ENCODE results near the gene C12orf76. TPM values are rescaled to one million over a fixed set of nuclear protein-coding genes. Genes with fewer than 3 reads are reported as not detected.
A peak's percentile ranks its signal among the peaks of the same experiment; 100 is the strongest.
"Not testable (repeated sequence)": the region's sequence is repeated elsewhere in the genome, so short reads cannot be mapped to it uniquely, and the experiment has no call there.

C12orf76 gene
- total RNA-seq, 2 donors from 2014 or later = 10.1 to 12.3 TPM

DNA sequence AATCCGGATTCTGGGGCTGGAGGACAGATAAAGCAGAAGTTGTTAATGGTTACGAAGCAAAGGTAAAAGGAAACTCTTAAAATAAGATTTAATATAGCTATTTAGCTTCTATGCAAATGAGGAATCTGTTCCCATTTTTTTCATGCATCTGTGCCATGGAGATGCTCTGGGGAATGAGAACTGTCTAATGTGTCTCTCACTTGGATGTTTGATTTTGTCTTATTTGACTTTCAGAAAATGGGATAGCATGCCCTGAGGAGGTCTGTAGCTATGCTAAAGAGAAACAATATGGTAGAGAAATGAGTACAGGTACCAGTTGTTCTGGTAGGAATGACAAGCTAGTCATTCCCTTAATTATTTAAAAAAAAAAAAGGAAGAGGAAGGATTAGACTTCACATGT, 24.3 kb downstream of the C12orf76 start:
- no peak for DNase-seq (ENCODE audit: low spot score)
- Mint-ChIP-seq H3K36me3 (peaks cover 29% of the 10 kb centered on the region), H3K27ac (peak overlapping the region in 1 of 2 donors; percentile 9), H3K9me3 (no peaks in the 10 kb centered on the region), H3K4me1 (ENCODE audit: low read depth in 2 of 2) (peaks cover 0 to under 1% of the 10 kb centered on the region in 2 donors), H3K4me3 (no peak overlapping the region), H3K27me3 (no peaks in the 10 kb centered on the region)
- no peak for ATAC-seq

GRCh38 chr12:110023059-110023980, 25.0 kb downstream of the C12orf76 start:
- no peaks in the 10 kb centered on the region for H3K9me3 Mint-ChIP-seq
- H3K27me3 Mint-ChIP-seq = no peaks in the 10 kb centered on the region
- no peaks in the 10 kb centered on the region for H3K4me1 Mint-ChIP-seq (ENCODE audit: low read depth in 2 of 2)
- H3K36me3 Mint-ChIP-seq = peaks cover 35% of the 10 kb centered on the region
- no peak overlapping the region for H3K4me3 Mint-ChIP-seq
- no peak for ATAC-seq
- peak overlapping the region in 1 of 2 donors; percentile 9 for H3K27ac Mint-ChIP-seq
- no peak for DNase-seq (ENCODE audit: low spot score)

DNA sequence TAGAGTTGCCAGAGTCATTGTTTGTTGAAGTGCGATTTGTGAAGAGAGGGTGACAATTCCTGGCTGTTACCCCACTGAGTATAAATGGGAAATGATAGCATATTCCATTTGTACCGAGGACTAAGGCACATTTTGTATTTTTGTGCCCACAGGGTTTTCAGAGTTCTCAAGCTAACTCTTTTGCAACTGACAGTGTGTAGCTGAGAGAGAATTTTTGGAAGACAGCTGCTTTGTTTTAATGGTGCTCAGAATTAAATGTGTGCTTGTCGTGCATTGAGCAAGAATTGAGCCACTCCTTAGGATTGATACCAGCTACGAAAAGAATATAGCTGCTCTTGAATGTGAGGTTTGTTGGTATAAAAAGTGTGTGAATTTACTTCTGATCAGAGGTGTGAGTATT, 27.4 kb downstream of the C12orf76 start:
- no peak overlapping the region for H3K4me3 Mint-ChIP-seq
- H3K9me3 Mint-ChIP-seq = no peaks in the 10 kb centered on the region
- H3K27ac Mint-ChIP-seq = peak overlapping the region in 1 of 2 donors; percentile 6
- ATAC-seq (no peak), DNase-seq (ENCODE audit: low spot score) (no peak)
- peaks cover 25% of the 10 kb centered on the region for H3K36me3 Mint-ChIP-seq
- no peaks in the 10 kb centered on the region for H3K4me1 Mint-ChIP-seq (ENCODE audit: low read depth in 2 of 2)
- H3K27me3 Mint-ChIP-seq = no peaks in the 10 kb centered on the region

DNA sequence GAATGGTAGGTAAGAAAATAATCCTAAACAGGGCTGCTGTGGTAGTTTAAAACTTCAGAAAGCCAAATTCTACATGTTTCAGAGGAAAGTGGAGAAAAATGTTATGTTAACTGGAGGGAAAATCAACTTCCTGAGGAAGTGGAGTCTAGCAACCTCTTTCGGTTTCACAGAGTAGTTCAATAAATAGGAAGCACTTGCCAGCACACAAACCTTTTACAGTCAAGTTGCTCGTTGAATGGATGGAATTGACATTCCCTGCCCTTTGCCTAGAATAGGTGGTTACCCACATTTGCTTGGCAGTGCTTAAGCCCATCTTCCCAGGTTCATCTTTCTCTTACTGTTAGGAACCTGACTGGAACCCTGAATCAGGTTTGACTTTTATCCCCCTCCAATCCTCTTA, 33.2 kb downstream of the C12orf76 start:
- DNase-seq (ENCODE audit: low spot score) = no peak
- Mint-ChIP-seq H3K27ac (peak overlapping the region; percentile 82 to 97), H3K4me1 (ENCODE audit: low read depth in 2 of 2) (peaks cover 26 to 37% of the 10 kb centered on the region in 2 donors), H3K27me3 (no peaks in the 10 kb centered on the region), H3K36me3 (peaks cover 26% of the 10 kb centered on the region), H3K4me3 (peak overlapping the region; percentile 70), H3K9me3 (no peaks in the 10 kb centered on the region)
- ATAC-seq = peak in 1 of 2 donors; percentile 43

GRCh38 chr12:110012659-110013058, 35.7 kb downstream of the C12orf76 start:
- peaks cover 39 to 51% of the 10 kb centered on the region in 2 donors for H3K4me1 Mint-ChIP-seq (ENCODE audit: low read depth in 2 of 2)
- no peak for ATAC-seq
- no peaks in the 10 kb centered on the region for H3K9me3 Mint-ChIP-seq
- peak overlapping the region; percentile 80 to 93 for H3K27ac Mint-ChIP-seq
- H3K4me3 Mint-ChIP-seq = peak overlapping the region; percentile 49
- H3K27me3 Mint-ChIP-seq = no peaks in the 10 kb centered on the region
- H3K36me3 Mint-ChIP-seq = peaks cover 10% of the 10 kb centered on the region
- no peak for DNase-seq (ENCODE audit: low spot score)

GRCh38 chr12:110012137-110012536, 36.2 kb downstream of the C12orf76 start:
- H3K4me3 Mint-ChIP-seq = peak overlapping the region; percentile 49
- peak overlapping the region; percentile 80 to 93 for H3K27ac Mint-ChIP-seq
- DNase-seq (ENCODE audit: low spot score) (no peak), ATAC-seq (peak; percentile 61 to 75)
- H3K9me3 Mint-ChIP-seq = no peaks in the 10 kb centered on the region
- H3K36me3 Mint-ChIP-seq = peaks cover 10% of the 10 kb centered on the region
- peaks cover 39 to 51% of the 10 kb centered on the region in 2 donors for H3K4me1 Mint-ChIP-seq (ENCODE audit: low read depth in 2 of 2)
- no peaks in the 10 kb centered on the region for H3K27me3 Mint-ChIP-seq

DNA sequence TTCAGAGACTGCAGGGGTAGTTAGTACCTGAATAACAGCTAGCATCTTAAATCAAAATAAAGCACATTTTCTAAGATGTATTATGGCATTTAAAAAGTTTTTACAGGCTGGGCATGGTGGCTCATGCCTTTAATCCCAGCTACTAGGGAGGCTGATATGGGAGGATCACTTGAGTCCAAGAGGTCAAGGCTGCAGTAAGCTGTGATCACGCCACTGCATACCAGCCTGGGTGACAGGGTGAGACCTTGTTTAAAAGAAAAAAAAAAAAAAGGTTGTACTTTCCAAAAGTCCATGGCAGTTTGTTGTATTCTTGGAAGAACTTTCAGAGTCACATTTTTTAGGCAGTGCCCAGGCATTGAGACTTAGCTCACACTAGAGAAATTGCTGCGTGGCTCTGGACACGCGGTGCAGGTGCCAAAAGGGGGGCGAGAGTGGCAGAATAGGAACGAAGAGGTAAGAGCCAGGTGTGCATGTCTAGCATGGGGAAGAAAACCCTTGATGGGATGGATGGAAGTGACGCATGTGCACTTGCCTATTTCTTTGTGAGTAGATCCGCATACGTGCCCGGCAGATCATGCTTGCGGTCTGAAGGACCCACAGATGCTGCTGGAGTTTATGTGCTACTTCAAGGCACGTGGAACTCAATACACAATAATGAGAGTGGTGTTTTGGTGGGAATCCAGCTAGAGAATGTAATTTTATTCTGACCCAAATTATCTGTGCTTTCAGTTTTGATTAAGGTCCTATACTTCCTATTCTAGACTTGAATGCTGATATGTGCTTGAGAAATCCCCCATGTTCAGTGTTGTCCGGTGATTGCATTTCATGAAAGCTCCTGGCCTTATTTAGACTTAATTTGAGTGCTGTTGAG, 37.2 kb downstream of the C12orf76 start:
- no peaks in the 10 kb centered on the region for H3K27me3 Mint-ChIP-seq
- H3K4me1 Mint-ChIP-seq (ENCODE audit: low read depth in 2 of 2) = peaks cover 44 to 55% of the 10 kb centered on the region in 2 donors
- ATAC-seq = peak; percentile 54 to 64
- H3K9me3 Mint-ChIP-seq = no peaks in the 10 kb centered on the region
- peaks cover 10% of the 10 kb centered on the region for H3K36me3 Mint-ChIP-seq
- peak overlapping the region; percentile 49 for H3K4me3 Mint-ChIP-seq
- peak overlapping the region; percentile 80 to 93 for H3K27ac Mint-ChIP-seq
- DNase-seq (ENCODE audit: low spot score) = no peak

GRCh38 chr12:110008681-110009398, 39.5 kb downstream of the C12orf76 start:
- not testable (repeated sequence) for DNase-seq (ENCODE audit: low spot score)

DNA sequence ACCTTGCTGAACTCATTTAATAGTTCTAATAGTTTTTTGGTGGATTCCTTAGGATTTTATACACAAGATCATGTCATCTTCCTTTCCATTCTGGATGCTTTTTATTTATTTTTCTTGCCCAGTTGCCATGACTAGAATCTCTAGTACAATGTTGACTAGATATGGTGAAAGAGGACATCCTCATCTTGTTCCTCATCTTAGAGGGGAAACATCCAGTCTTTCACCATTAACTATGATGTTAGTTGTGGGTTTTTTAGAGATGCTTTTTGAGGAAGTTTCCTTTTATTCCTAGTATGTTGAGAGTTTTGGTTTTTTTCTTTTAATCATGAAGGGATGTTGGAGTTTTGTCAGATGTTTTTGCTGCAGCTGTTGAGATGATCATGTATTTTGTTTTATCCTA, 40.4 kb downstream of the C12orf76 start:
- Mint-ChIP-seq H3K4me3 (peak overlapping the region; percentile 6), H3K36me3 (peaks cover 8% of the 10 kb centered on the region), H3K9me3 (no peaks in the 10 kb centered on the region), H3K4me1 (ENCODE audit: low read depth in 2 of 2) (peaks cover 54 to 65% of the 10 kb centered on the region in 2 donors), H3K27me3 (no peaks in the 10 kb centered on the region), H3K27ac (peak overlapping the region in 1 of 2 donors; percentile 28)
- ATAC-seq (no peak), DNase-seq (ENCODE audit: low spot score) (no peak)

More at GRCh38 chr12:110008681-110009398, 39.5 kb downstream of the C12orf76 start:
- Mint-ChIP-seq H3K27ac (peak overlapping the region; percentile 52 to 93), H3K4me1 (ENCODE audit: low read depth in 2 of 2) (peaks cover 50 to 58% of the 10 kb centered on the region in 2 donors), H3K4me3 (peak overlapping the region; percentile 68), H3K36me3 (peaks cover 10% of the 10 kb centered on the region)
- ATAC-seq = peak in 1 of 2 donors; percentile 45
- not testable (repeated sequence) for H3K9me3 Mint-ChIP-seq, H3K27me3 Mint-ChIP-seq

DNA sequence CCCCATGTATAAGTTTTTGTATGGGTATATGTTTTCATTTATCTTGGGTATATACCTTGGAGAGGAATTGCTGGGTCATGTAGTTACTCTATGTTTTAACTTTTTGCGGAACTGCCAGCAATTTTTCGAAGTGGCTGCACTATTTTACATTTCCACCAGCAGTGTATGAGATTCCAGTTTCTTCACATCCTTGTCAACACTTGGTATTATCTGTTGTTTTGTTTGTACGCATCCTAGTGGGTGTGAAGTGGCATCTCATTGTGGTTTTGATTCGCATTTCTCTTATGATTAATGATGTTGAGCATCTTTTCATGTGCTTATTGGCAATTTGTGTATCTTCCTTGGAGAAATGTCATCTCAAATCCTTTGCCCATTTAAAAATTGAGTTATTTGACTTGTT, 42.2 kb downstream of the C12orf76 start:
- H3K27ac Mint-ChIP-seq = peak overlapping the region in 1 of 2 donors; percentile 24
- DNase-seq (ENCODE audit: low spot score) (no peak), ATAC-seq (no peak)
- H3K36me3 Mint-ChIP-seq = no peaks in the 10 kb centered on the region
- no peaks in the 10 kb centered on the region for H3K9me3 Mint-ChIP-seq
- H3K4me1 Mint-ChIP-seq (ENCODE audit: low read depth in 2 of 2) = peaks cover 39 to 50% of the 10 kb centered on the region in 2 donors
- no peak overlapping the region for H3K4me3 Mint-ChIP-seq
- H3K27me3 Mint-ChIP-seq = no peaks in the 10 kb centered on the region

GRCh38 chr12:110005319-110005973, 42.9 kb downstream of the C12orf76 start:
- Mint-ChIP-seq H3K27ac (peak overlapping the region; percentile 13 to 24), H3K4me3 (peak overlapping the region; percentile 42), H3K27me3 (no peaks in the 10 kb centered on the region), H3K36me3 (no peaks in the 10 kb centered on the region), H3K4me1 (ENCODE audit: low read depth in 2 of 2) (peaks cover 40 to 49% of the 10 kb centered on the region in 2 donors), H3K9me3 (no peaks in the 10 kb centered on the region)
- DNase-seq (ENCODE audit: low spot score) (no peak), ATAC-seq (peak; percentile 55 to 72)

DNA sequence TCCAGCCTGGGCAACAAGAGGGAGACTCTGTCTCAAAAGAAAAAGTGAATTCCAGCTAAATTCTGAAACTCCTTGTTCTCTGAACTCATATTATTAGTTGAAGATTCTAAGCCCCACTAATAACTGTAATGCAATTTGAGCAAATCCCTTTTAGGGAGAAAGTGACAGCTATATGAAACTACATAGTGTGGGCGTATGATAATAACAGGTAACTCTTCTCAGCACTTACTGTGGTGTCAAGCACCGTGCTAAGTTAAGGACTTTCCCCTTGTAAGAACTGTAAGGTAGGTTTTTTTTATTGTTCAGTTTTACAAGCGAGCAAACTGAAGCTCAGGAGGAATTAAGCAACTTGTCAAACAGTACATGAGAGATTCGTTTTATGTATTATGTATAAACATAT, 43.7 kb downstream of the C12orf76 start:
- H3K4me1 Mint-ChIP-seq (ENCODE audit: low read depth in 2 of 2) = peaks cover 43 to 49% of the 10 kb centered on the region in 2 donors
- peaks cover 4% of the 10 kb centered on the region for H3K36me3 Mint-ChIP-seq
- no peaks in the 10 kb centered on the region for H3K27me3 Mint-ChIP-seq
- H3K27ac Mint-ChIP-seq = no peak overlapping the region
- ATAC-seq = no peak
- H3K9me3 Mint-ChIP-seq = no peaks in the 10 kb centered on the region
- H3K4me3 Mint-ChIP-seq = no peak overlapping the region
- no peak for DNase-seq (ENCODE audit: low spot score)

Data from natural killer cell treated with Interleukin-12 subunit alpha and Interleukin-12 subunit beta and Interleukin-15 and Interleukin-18, amount 100 ng/mL, for 72 hours (primary cell).